IPS DF 19.7 (cell line): ENCODE measurements around the gene ALKAL2.

ENCODE experiments used
- DNase-seq: peaks from one replicate; pipeline ENCODE4 v3.0.0-alpha.2; 2013; ENCODE audit warnings: low read depth, low spot score

Gene ALKAL2

DNA sequence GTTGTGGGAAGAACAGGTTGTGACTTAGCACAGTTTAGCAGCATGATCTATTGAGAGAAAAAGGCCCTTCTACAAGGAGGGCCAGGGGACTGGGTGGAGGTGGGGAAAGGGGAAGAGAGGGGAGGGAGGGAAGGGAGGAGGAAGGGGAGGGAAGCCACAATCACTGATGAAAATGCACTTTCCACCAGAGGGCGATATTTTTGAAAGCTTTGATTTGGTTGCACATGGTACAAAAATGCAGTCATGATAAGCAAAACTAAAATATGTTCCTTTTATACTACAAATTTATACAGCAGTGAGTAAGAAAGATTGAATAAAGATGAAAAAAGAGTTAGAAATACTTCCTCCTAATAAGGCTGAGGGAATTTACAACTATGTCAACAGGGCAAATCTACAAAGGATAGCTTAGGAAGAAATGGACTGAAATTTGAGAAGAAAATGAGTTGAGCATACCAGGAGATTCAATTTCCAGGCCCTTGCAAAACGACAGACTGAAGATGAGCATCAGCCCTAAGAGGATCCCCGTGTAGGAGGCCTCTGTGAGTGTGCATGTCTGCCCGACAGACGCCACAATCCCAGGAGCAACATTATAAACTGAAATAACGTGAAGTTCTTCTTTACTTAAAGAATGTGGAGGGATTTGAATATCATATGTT, 41.3 kb downstream of the ALKAL2 start:
- DNase-seq, result no peak

DNA sequence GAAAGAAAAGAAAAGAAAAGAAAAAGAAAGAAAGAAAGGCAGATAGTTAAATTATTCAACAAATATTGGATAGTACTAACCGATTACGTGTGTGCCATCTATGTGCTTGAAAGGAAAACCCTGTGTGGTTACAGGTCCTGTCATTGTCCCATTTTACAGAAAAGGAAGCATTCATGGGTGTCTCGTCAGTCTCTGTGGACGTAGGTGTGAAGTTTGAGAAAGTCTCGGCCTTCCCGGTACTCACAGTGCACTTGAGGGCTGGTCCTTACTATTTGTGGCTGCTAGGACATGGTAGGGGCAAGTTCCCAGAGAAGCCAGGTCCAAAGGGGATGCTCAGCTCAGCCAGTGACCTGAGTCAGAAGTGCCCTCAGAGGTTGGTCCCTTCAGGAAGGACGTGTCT, 43.3 kb downstream of the ALKAL2 start:
- no peak for DNase-seq

DNA sequence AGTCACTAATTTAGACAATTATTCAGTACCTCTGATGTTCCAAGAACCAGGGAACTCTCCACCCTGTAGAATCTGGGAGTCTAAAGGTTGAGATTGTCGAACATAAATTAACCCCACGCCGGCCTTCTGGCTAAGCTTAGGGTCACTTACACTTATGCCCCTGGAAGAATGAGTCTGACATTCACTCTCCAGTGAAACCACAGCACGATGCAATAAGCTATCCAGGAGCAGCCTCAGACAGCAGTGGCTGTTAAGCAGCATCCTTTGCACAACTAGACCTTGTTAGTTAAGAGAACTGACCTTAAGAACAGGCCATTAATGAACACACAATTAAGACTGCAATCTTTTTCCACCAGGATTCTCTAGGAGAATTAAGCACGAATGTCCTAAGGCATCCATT, 49.0 kb downstream of the ALKAL2 start:
- no peak for DNase-seq

DNA sequence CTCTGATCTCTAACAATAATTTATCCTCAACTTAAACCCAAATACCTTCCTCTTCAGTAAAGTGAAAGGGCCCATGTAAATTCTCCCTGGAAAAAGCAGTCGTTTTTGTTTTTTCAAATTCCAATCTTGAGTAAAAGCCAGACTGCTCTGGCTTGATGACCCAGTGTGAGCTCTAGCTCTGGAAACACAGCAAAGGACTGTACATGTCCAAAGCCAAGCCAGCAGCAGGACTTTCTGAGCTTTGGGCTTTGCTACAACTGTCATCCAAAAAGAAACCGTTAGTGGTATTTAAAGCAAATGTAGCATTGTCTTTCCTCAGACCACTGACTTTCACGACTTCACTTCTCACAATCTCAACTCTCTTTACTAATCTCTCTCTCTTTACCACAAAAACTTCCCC, 49.5 kb downstream of the ALKAL2 start:
- DNase-seq, result no peak

DNA sequence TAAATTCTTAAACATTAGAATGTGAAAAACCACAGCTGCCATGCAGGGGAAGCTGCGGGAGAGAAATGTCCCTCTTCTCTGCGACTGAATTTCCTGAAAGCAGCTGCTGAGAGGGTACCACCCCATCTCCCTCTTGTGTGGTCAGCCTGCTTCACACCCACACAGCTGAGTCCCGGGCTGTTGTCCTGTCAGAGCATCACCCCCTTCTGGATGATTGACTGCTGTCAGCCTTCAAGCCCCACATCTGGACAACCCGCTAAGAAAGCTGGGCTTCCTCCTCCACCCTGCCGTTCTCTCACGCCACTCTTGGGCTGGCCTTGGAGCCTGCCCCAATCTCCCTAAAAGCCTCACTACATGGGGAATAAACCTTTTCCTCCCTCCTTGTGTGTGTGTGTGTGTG, 50.0 kb downstream of the ALKAL2 start:
- no peak for DNase-seq

DNA sequence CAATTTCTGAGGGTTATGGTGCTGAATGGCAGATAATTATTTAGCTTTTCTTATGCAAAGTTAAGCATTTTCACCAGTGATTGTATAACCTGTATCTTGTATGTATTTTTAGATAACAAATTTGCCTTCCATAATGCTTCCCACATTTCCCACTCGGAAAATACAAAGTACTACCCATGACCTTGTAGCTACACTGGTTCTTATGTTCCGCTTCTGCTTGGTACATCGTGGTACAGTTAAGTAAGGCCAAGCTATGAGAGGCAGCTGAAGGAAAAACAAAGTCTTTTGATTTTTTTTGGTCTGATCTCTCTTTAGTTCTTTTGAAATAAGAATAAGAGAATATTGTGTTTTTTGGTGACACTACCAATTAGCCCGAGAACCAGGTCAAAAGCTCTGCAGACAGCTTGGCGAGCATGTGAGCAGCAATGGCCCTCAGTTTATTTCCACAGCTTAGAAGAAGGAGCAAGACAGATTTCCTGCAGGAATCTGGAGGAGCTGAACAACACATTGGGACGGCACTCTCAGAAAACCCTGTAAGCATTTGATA, 50.8 kb downstream of the ALKAL2 start:
- DNase-seq, result no peak

DNA sequence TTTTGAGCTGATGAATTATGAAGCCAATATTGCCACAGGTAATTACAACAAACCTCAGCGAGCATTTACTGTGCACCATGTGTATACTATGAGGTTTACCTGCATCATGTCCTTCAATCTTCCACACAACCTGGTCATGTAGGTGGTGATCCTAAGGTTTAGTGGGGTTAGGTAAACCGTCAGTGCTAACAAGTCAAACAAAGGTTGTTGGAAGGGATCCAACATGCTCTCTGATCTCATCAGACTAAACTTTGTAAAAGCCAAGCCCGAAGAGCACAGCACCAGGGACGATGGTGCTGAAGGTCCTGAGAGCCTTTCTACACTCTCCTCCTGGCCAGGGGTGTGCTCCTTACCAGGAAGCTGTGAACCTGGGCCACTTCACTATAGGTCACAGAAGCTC, 53.5 kb downstream of the ALKAL2 start:
- no peak for DNase-seq

DNA sequence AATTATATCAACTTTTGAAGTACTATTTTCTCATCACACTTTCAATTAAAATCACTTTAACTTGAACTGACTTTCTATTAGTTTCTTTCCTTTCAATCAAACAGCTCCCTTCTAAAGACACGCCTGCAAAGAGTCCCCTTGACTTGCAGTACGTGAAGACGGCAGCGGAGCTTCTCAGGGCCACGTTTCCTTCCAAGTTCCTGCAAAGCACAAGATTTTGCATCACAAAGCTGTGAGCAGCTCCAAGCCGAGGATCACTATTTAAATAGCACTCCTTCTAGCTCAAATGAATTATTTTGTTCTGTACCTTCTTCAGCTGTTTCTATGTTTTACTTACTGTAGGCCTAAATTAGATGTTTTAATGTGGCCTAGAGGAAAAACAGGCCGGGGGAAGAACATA, 54.9 kb downstream of the ALKAL2 start:
- peak; percentile 65 for DNase-seq

DNA sequence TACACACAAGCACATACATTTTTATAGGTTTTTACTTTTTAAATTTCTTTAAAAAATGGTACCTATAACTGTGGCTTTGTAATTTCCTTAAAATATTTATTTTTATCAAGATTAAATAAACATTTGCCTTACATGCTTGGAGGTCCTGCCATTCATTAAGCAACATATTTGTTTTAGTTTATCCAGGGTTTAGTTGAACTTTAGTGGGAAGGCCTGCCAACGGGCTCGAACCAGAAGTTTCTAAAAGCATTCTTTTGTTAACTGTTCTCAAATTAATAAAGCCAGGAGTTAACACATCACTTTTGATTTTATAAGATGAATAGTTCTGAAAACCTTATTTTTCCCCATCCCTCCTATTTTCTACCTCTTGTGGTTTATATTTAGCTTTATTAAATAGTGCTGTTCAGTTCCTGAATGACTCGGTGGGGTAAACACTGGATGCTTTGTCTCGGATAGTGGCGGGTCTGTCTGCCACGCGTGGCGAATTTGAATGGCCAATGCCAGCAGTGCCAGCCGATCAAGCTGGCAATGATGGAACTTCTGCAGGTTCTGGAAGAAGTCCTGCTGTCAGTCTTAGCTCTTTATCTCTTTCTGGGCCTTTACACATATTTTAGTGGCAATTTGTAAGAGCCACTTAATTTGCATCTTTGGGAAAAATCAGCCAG, 56.2 kb downstream of the ALKAL2 start:
- no peak for DNase-seq
